GM12864 (cell line): ENCODE results near the gene ARHGAP22.

ENCODE experiments used
- DNase-seq: peaks from one replicate; pipeline ENCODE4 v3.0.0-alpha.2; 2011; ENCODE audit warnings: low read depth
- H3K4me3 ChIP-seq: 2 replicates; pipeline ENCODE4 v1.5.1; 2011; ENCODE audit warnings: mild to moderate bottlenecking, low read depth, low read length, control low read depth
- TF ChIP-seq, protein P1 (sequence below): IDR thresholded peaks from 2 replicates; pipeline ENCODE4 v1.5.1; 2011; ENCODE audit warnings: low read depth, mild to moderate bottlenecking, moderate library complexity, low read length, control low read depth, inconsistent platforms; ENCODE audit errors: missing control alignments

Gene ARHGAP22

DNA sequence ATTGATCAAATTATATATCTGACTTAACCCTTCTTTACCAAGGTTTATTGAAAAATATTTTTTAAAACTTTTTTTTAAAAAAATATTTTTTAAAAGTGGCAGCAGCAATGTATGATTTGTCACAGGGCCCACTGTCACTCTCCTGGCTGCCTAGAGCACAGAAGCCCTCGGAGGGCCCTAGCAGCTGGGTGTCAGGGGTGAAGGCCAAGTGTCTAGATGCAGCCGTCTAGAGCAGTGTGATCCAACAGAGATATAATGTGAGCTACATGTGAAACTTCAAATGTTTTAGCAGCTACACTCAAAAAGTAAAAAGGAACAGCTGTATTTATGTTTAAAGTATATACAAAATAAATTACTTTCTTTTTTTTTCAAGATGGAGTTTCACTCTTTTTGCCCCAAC lies 112.7 kb downstream of the ARHGAP22 start:
- TF ChIP-seq, protein P1, sequence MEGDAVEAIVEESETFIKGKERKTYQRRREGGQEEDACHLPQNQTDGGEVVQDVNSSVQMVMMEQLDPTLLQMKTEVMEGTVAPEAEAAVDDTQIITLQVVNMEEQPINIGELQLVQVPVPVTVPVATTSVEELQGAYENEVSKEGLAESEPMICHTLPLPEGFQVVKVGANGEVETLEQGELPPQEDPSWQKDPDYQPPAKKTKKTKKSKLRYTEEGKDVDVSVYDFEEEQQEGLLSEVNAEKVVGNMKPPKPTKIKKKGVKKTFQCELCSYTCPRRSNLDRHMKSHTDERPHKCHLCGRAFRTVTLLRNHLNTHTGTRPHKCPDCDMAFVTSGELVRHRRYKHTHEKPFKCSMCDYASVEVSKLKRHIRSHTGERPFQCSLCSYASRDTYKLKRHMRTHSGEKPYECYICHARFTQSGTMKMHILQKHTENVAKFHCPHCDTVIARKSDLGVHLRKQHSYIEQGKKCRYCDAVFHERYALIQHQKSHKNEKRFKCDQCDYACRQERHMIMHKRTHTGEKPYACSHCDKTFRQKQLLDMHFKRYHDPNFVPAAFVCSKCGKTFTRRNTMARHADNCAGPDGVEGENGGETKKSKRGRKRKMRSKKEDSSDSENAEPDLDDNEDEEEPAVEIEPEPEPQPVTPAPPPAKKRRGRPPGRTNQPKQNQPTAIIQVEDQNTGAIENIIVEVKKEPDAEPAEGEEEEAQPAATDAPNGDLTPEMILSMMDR: no peak
- DNase-seq: no peak

DNA sequence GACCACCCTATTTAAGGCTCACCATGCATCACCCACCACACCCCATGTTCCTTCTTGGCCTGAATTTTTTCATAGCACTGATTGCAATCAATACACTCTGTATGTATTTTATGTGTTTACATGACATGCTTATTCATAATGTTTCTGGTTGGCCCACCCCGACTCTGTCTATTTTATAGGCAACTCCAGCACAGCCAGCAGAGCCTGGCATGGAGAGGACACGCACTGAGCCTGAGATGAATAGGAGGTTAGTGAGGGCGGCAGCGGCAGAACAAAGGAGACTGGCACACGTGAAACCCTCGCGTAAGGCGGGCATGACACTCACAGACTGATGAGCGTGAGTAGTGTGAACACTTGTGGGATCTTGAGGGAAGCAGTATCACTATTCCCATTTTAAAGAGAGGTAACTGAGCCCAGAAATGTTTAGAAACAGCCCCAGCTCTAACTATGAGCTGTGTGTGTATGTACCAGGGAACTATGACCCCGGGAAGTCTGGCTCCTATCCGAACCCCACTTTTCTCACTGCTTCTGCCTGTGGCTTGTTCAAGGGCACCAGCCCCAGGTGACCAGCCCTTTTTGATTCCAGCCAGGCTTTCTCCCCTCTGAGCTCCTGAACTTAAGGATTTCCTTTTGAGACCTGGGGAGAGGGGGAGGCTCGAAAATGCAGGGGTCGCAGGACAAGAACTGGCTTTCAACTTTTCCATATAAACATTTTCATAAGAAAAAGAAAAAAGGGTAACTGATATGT lies 113.3 kb downstream of the ARHGAP22 start:
- TF ChIP-seq, protein P1: no peak
- H3K4me3 ChIP-seq: no peak overlapping the region
- no peak for DNase-seq

More for the DNA sequence above, 112.7 kb downstream of the ARHGAP22 start:
- no peak overlapping the region for H3K4me3 ChIP-seq

DNA sequence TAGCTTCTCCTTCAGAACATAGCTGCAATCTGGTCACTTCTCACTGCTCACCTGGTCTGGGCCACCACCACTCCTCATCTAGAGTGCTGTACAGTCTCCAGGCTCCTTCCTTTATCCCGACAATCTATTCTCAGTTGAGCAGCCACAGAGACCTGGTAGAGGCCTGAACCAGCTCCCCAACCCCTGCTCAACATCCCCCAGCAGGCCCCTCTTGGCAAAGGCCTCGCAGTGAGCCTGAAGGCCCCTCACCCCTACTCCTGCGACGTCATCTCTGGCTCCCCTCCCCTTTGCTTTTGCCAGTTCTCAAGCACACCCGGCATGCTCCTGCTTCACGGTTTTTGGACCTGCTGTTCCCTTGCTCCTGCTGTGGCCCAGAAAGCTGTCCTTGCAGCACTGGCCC lies 113.9 kb downstream of the ARHGAP22 start:
- no peak for DNase-seq
- no peak overlapping the region for H3K4me3 ChIP-seq
- TF ChIP-seq, protein P1: no peak

DNA sequence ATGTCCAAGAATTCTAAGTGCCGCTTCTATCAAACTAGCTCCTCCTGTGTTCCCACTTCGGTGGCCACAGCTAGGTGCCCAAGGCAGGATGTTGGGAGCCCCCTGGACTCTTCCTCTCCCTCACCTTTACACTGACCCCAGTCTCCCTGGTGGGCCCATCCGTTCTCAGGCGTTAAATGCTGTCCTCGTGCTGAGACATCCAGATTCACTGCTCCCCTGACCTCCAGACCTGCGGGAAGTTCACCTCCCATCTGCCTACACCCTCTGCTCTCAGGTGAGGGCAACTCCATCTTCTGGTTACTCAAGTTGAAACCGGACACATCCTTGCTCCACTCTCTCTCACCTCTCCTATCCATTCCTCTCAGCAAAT lies 114.3 kb downstream of the ARHGAP22 start:
- TF ChIP-seq, protein P1: no peak
- DNase-seq: no peak
- no peak overlapping the region for H3K4me3 ChIP-seq

DNA sequence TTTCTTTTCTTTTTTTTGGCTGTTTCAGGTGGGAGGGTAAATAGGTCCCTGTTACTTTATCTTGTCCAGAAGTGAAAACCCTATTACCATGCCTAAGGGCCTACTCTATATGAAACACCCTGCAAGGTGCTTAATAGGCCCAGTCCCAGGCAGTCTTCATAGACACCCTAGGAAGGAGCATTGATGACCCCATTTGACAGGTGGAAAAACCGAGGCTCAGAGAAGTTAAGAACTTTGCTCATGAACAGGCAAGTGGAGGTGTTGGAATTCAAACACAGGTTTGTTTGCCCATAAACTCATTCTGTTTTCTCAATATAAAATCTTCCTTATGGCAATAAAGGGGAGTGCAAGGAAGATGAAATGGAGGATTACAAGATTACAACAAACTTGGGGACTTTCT lies 115.8 kb downstream of the ARHGAP22 start:
- DNase-seq: no peak
- H3K4me3 ChIP-seq: no peak overlapping the region
- TF ChIP-seq, protein P1: no peak

DNA sequence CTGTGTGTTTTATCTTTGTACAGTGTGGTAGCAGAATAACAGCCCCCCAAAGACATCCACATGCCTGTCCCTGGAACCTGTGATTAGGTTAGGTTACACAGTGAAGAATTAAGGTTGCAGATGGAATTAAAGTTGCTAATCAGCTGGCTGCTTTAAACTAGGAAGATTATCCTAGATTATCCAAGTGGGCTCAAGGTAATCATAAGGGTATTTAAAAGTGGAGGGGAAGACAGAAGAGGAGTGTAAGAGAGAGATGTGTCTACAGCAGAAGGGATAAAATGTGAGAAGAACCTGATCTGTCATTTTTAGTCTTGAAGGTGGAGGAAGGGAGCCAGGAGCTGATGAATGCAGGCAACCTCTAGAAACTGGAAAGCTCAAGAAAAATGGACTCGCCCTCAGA lies 117.6 kb downstream of the ARHGAP22 start:
- no peak overlapping the region for H3K4me3 ChIP-seq
- TF ChIP-seq, protein P1: no peak
- no peak for DNase-seq

DNA sequence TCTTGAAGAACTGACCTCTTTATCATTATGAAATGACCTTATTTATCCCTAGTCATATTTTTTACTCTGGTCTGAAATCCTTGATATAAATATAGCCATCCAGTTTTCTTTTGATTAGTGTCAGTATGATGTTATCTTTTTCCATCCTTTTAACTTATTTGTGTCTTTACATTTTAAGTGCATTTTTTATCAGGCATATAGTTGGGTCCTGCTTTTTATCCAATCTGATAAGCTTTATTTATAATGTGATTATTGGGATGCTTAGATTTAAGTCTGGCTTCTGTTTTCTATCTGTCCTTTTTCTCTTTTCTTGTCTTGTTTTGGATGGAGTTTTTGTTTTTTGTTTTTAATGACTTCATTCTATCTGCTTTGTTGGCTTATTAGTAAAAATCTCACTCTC lies 119.2 kb downstream of the ARHGAP22 start:
- TF ChIP-seq, protein P1: no peak
- DNase-seq: no peak
- no peak overlapping the region for H3K4me3 ChIP-seq
